ENCODE measurements around the gene NEGR1.

- TF ChIP-seq CTCF (IDR thresholded peaks at IDR 0.05; ENCODE audit: poor library complexity) (no peak), EZH2 (IDR thresholded peaks at IDR 0.05; ENCODE audit: borderline replicate concordance) (no peak), EZH2phosphoT487 (IDR thresholded peaks at IDR 0.05; ENCODE audit: low read depth, severe bottlenecking, unreplicated experiment) (no peak)
Observed at GRCh38 chr1:71944006-71944405, 338.3 kb downstream of the NEGR1 start.

All from hepatocyte (in vitro differentiated cells).